GM23338 (cell line): ENCODE data around the gene PIK3R5.

Experiments used
- CREB1 ChIP-seq: fragments of 250-450 bp; sonication (Bioruptor Pico); IDR thresholded peaks from 2 replicates; pipeline ENCODE4 v1.5.0; 2020; ENCODE audit warnings: low read depth, mild to moderate bottlenecking, moderate library complexity
- EZH2 ChIP-seq: fragments of 200-600 bp; sonication (generic); IDR thresholded peaks from one replicate; pipeline ENCODE4 v1.8.0; 2017; ENCODE audit warnings: antibody characterized with exemption, mild to moderate bottlenecking, low read depth; ENCODE audit not compliant: unreplicated experiment
- EZH2phosphoT487 ChIP-seq: fragments of 200-600 bp; sonication (generic); IDR thresholded peaks from one replicate; pipeline ENCODE4 v1.8.1; 2018; ENCODE audit warnings: antibody characterized with exemption; ENCODE audit not compliant: unreplicated experiment
- POLR2AphosphoS5 ChIP-seq: IDR thresholded peaks from 2 replicates; pipeline ENCODE4 v1.6.1; 2016; ENCODE audit warnings: antibody characterized with exemption, low read depth
- STAT1 ChIP-seq: IDR thresholded peaks from one replicate; pipeline ENCODE4 v1.6.1; 2016; ENCODE audit warnings: antibody characterized with exemption; ENCODE audit not compliant: unreplicated experiment
- TF ChIP-seq, protein P1 (sequence below): IDR thresholded peaks from one replicate; pipeline ENCODE4 v1.6.1; 2018; ENCODE audit warnings: antibody characterized with exemption; ENCODE audit not compliant: unreplicated experiment
- TF ChIP-seq, protein P2 (sequence below), 2 experiments: fragments of 200-600 bp in 1 of 2; sonication (generic) in 1 of 2; conservative IDR thresholded peaks; 2 replicates each; pipeline versions ENCODE4 v1.5.1 to v1.6.1; 2016 to 2017; ENCODE audit warnings: antibody characterized with exemption in 2 of 2, low read depth in 2 of 2, mild to moderate bottlenecking in 2 of 2, moderate library complexity in 1 of 2

DNA sequence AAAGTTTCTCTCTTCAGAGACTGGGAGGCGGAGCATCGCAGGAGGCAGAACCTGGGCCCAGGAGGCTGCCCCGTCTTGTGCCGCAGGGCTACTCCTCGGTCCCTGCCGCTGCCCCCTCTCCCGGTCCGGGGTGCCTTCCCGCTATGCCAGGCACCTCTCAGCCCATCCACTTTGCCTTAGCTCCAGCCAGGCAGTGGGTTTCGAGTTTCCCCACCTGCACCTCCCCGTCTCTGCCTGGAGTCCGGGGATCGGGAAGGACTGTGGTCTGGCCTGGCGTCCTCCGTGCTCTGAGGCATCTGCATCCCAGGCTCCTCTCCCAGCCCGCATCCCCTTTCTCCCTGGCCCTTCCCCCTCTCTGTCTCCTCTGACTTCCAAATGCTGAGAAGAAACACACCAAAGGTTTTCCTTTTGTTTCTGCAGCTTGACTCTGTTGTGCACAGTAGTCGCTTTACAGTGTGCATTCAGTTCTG, 71.3 kb downstream of the PIK3R5 start:
- TF ChIP-seq, protein P1, sequence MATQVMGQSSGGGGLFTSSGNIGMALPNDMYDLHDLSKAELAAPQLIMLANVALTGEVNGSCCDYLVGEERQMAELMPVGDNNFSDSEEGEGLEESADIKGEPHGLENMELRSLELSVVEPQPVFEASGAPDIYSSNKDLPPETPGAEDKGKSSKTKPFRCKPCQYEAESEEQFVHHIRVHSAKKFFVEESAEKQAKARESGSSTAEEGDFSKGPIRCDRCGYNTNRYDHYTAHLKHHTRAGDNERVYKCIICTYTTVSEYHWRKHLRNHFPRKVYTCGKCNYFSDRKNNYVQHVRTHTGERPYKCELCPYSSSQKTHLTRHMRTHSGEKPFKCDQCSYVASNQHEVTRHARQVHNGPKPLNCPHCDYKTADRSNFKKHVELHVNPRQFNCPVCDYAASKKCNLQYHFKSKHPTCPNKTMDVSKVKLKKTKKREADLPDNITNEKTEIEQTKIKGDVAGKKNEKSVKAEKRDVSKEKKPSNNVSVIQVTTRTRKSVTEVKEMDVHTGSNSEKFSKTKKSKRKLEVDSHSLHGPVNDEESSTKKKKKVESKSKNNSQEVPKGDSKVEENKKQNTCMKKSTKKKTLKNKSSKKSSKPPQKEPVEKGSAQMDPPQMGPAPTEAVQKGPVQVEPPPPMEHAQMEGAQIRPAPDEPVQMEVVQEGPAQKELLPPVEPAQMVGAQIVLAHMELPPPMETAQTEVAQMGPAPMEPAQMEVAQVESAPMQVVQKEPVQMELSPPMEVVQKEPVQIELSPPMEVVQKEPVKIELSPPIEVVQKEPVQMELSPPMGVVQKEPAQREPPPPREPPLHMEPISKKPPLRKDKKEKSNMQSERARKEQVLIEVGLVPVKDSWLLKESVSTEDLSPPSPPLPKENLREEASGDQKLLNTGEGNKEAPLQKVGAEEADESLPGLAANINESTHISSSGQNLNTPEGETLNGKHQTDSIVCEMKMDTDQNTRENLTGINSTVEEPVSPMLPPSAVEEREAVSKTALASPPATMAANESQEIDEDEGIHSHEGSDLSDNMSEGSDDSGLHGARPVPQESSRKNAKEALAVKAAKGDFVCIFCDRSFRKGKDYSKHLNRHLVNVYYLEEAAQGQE, result no peak
- TF ChIP-seq, protein P2, sequence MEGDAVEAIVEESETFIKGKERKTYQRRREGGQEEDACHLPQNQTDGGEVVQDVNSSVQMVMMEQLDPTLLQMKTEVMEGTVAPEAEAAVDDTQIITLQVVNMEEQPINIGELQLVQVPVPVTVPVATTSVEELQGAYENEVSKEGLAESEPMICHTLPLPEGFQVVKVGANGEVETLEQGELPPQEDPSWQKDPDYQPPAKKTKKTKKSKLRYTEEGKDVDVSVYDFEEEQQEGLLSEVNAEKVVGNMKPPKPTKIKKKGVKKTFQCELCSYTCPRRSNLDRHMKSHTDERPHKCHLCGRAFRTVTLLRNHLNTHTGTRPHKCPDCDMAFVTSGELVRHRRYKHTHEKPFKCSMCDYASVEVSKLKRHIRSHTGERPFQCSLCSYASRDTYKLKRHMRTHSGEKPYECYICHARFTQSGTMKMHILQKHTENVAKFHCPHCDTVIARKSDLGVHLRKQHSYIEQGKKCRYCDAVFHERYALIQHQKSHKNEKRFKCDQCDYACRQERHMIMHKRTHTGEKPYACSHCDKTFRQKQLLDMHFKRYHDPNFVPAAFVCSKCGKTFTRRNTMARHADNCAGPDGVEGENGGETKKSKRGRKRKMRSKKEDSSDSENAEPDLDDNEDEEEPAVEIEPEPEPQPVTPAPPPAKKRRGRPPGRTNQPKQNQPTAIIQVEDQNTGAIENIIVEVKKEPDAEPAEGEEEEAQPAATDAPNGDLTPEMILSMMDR (conservative IDR thresholded peaks at IDR 0.05; ENCODE audit: low read depth in 2 of 2), result no peak
- TF ChIP-seq EZH2, result no peak
- TF ChIP-seq CREB1, result no peak
- TF ChIP-seq EZH2phosphoT487, result no peak
- TF ChIP-seq STAT1, result no peak
- no peak for TF ChIP-seq POLR2AphosphoS5
